Measurements from ENCODE around the gene TPCN1. TPM values are rescaled to one million over a fixed set of nuclear protein-coding genes. Genes with fewer than 3 reads are reported as not detected.

The TPCN1 gene
- total RNA-seq, 1 experiment from 2014 or later, result 43.0 TPM

- H3K36me3 Mint-ChIP-seq (ENCODE audit: insufficient read depth, unreplicated experiment), result peaks cover 87% of the 10 kb centered on the region
- no peak for TF ChIP-seq CTCF (IDR thresholded peaks at IDR 0.05; ENCODE audit: unreplicated experiment)
- H3K27me3 Mint-ChIP-seq (ENCODE audit: insufficient read depth, unreplicated experiment), result no peaks in the 10 kb centered on the region
- no peaks in the 10 kb centered on the region for H3K9me3 Mint-ChIP-seq (ENCODE audit: unreplicated experiment)
- no peak overlapping the region for H3K4me3 Mint-ChIP-seq (ENCODE audit: unreplicated experiment)
- DNase-seq (ENCODE audit: unreplicated experiment), result no peak
- BruUV-seq (replicated peaks), result no TSS peak
- H3K4me1 Mint-ChIP-seq (ENCODE audit: insufficient read depth, unreplicated experiment), result no peaks in the 10 kb centered on the region
- intact Hi-C loops (cut with micrococcal nuclease), result no loop called here
- POLR2A ChIA-PET, result no interaction called here
- CTCF ChIA-PET, result no interaction called here
- H3K27ac Mint-ChIP-seq (ENCODE audit: low read depth, unreplicated experiment), result no peak overlapping the region
Observed at GRCh38 chr12:113287899-113288282, 66.6 kb downstream of the TPCN1 start.

GRCh38 chr12:113289361-113289760 is 68.1 kb downstream of the TPCN1 start:
- intact Hi-C loops (cut with micrococcal nuclease), result no loop called here
- DNase-seq (ENCODE audit: unreplicated experiment), result no peak
- TF ChIP-seq CTCF (IDR thresholded peaks at IDR 0.05; ENCODE audit: unreplicated experiment), result no peak
- no TSS peak for BruUV-seq (replicated peaks)
- Mint-ChIP-seq H3K27me3 (ENCODE audit: insufficient read depth, unreplicated experiment) (no peaks in the 10 kb centered on the region), H3K9me3 (ENCODE audit: unreplicated experiment) (no peaks in the 10 kb centered on the region), H3K36me3 (ENCODE audit: insufficient read depth, unreplicated experiment) (peaks cover 86% of the 10 kb centered on the region), H3K4me1 (ENCODE audit: insufficient read depth, unreplicated experiment) (no peaks in the 10 kb centered on the region), H3K4me3 (ENCODE audit: unreplicated experiment) (no peak overlapping the region), H3K27ac (ENCODE audit: low read depth, unreplicated experiment) (no peak overlapping the region)
- POLR2A ChIA-PET, result interaction anchor here (0.6 kb wide), 1 partner anchor 14 kb away, joined by 3 read pairs; no protein-coding TSS in a partner anchor
- CTCF ChIA-PET, result interaction anchor here (1.0 kb wide), 1 partner anchor 14 kb away, joined by 4 read pairs; no protein-coding TSS in a partner anchor

- Mint-ChIP-seq H3K4me3 (ENCODE audit: unreplicated experiment) (no peak overlapping the region), H3K36me3 (ENCODE audit: insufficient read depth, unreplicated experiment) (peaks cover 85% of the 10 kb centered on the region), H3K4me1 (ENCODE audit: insufficient read depth, unreplicated experiment) (no peaks in the 10 kb centered on the region), H3K27me3 (ENCODE audit: insufficient read depth, unreplicated experiment) (no peaks in the 10 kb centered on the region), H3K9me3 (ENCODE audit: unreplicated experiment) (no peaks in the 10 kb centered on the region), H3K27ac (ENCODE audit: low read depth, unreplicated experiment) (no peak overlapping the region)
- no peak for TF ChIP-seq CTCF (IDR thresholded peaks at IDR 0.05; ENCODE audit: unreplicated experiment)
- ChIA-PET CTCF (interaction anchor here (1.0 kb wide), 1 partner anchor 23 kb away, joined by 3 read pairs; no protein-coding TSS in a partner anchor), POLR2A (interaction anchor here (0.8 kb wide), 1 partner anchor 12 kb away, joined by 4 read pairs; no protein-coding TSS in a partner anchor)
- DNase-seq (ENCODE audit: unreplicated experiment), result no peak
- intact Hi-C loops (cut with micrococcal nuclease), result loop anchor here (10.0 kb wide), 1 partner anchor 96 kb away; no protein-coding TSS in a partner anchor
- BruUV-seq (replicated peaks), result no TSS peak
Observed at GRCh38 chr12:113290506-113290905, 69.2 kb downstream of the TPCN1 start.

- CTCF ChIA-PET, result interaction anchor here (1.0 kb wide), 1 partner anchor 22 kb away, joined by 3 read pairs; no protein-coding TSS in a partner anchor
- BruUV-seq (replicated peaks), result no TSS peak
- Mint-ChIP-seq H3K4me1 (ENCODE audit: insufficient read depth, unreplicated experiment) (no peaks in the 10 kb centered on the region), H3K27ac (ENCODE audit: low read depth, unreplicated experiment) (no peak overlapping the region), H3K9me3 (ENCODE audit: unreplicated experiment) (no peaks in the 10 kb centered on the region), H3K27me3 (ENCODE audit: insufficient read depth, unreplicated experiment) (no peaks in the 10 kb centered on the region), H3K4me3 (ENCODE audit: unreplicated experiment) (no peak overlapping the region), H3K36me3 (ENCODE audit: insufficient read depth, unreplicated experiment) (peaks cover 85% of the 10 kb centered on the region)
- POLR2A ChIA-PET, result interaction anchor here (0.8 to 1.2 kb wide), 3 partner anchors 19 to 69 kb away, joined by 3 read pairs; no protein-coding TSS in a partner anchor
- DNase-seq (ENCODE audit: unreplicated experiment), result no peak
- TF ChIP-seq CTCF (IDR thresholded peaks at IDR 0.05; ENCODE audit: unreplicated experiment), result no peak
- intact Hi-C loops (cut with micrococcal nuclease), result loop anchor here (10.0 kb wide), 1 partner anchor 97 kb away; no protein-coding TSS in a partner anchor
Observed at GRCh38 chr12:113291586-113291985, 70.3 kb downstream of the TPCN1 start.
